ENCODE measurements around the gene SEC16A. TPM values are rescaled to one million over a fixed set of nuclear protein-coding genes. Genes with fewer than 3 reads are reported as not detected.

Gene SEC16A
- total and polyA plus RNA-seq, 4 donors, result 21.7 to 96.1 (median 66.0) TPM

- H3K27me3 ChIP-seq (ENCODE audit: control insufficient read depth in 4 of 4, insufficient read depth in 4 of 4, low read length in 3 of 4), result no peaks in the 10 kb centered on the region
- no peak for DNase-seq (ENCODE audit: low spot score)
- WGBS, result 68% methylated on average over 34 of the region's 34 CpGs
- H3K27ac ChIP-seq (ENCODE audit: low read depth in 1 of 2, low read length in 2 of 2), result peak overlapping the region; percentile 25 to 46
- H3K9ac ChIP-seq (ENCODE audit: low read depth in 1 of 2, low read length in 2 of 2), result no peak overlapping the region
- peak; percentile 43 for TF ChIP-seq NR2F2 (IDR thresholded peaks at IDR 0.05)
- TF ChIP-seq REST (IDR thresholded peaks at IDR 0.05), result no peak
- H3K36me3 ChIP-seq (ENCODE audit: control insufficient read depth in 4 of 4, insufficient read depth in 3 of 4, low read depth in 1 of 4, low read length in 3 of 4), result peaks cover 0 to 6% (median 0%) of the 10 kb centered on the region in 4 donors
- no peak overlapping the region for H3K4me3 ChIP-seq (ENCODE audit: low read depth in 1 of 3, low read length in 3 of 3)
- no peaks in the 10 kb centered on the region for H3K9me3 ChIP-seq (ENCODE audit: control insufficient read depth in 4 of 4, low read length in 3 of 4)
- peaks cover 27 to 68% (median 38%) of the 10 kb centered on the region in 4 donors for H3K4me1 ChIP-seq (ENCODE audit: control insufficient read depth in 4 of 4, insufficient read depth in 4 of 4, low read length in 3 of 4)
Measured at GRCh38 chr9:136527721-136528710, 45.2 kb upstream of the SEC16A start.

GRCh38 chr9:136527131-136527530, 44.3 kb upstream of the SEC16A start:
- Histone ChIP-seq H3K27me3 (ENCODE audit: control insufficient read depth in 4 of 4, insufficient read depth in 4 of 4, low read length in 3 of 4) (no peaks in the 10 kb centered on the region), H3K9me3 (ENCODE audit: control insufficient read depth in 4 of 4, low read length in 3 of 4) (no peaks in the 10 kb centered on the region), H3K4me3 (ENCODE audit: low read depth in 1 of 3, low read length in 3 of 3) (no peak overlapping the region), H3K27ac (ENCODE audit: low read depth in 1 of 2, low read length in 2 of 2) (peak overlapping the region in 1 of 2 donors; percentile 46), H3K4me1 (ENCODE audit: control insufficient read depth in 4 of 4, insufficient read depth in 4 of 4, low read length in 3 of 4) (peaks cover 33 to 75% (median 46%) of the 10 kb centered on the region in 4 donors), H3K9ac (ENCODE audit: low read depth in 1 of 2, low read length in 2 of 2) (no peak overlapping the region), H3K36me3 (ENCODE audit: control insufficient read depth in 4 of 4, insufficient read depth in 3 of 4, low read depth in 1 of 4, low read length in 3 of 4) (peaks cover 0 to 10% (median 0%) of the 10 kb centered on the region in 4 donors)
- no peak for DNase-seq (ENCODE audit: low spot score)
- 85% methylated on average over 20 of the region's 20 CpGs for WGBS
- TF ChIP-seq RXRA (IDR thresholded peaks at IDR 0.05) (no peak), EGR1 (IDR thresholded peaks at IDR 0.05; ENCODE audit: low read depth in 2 of 2) (no peak), FOXA2 (IDR thresholded peaks at IDR 0.05) (no peak)

GRCh38 chr9:136526625-136527066, 43.8 kb upstream of the SEC16A start:
- peak overlapping the region; percentile 12 to 46 for H3K27ac ChIP-seq (ENCODE audit: low read depth in 1 of 2, low read length in 2 of 2)
- no peak for DNase-seq (ENCODE audit: low spot score)
- TF ChIP-seq MAX (IDR thresholded peaks at IDR 0.05), result no peak
- TF ChIP-seq YY1 (IDR thresholded peaks at IDR 0.05), result no peak
- no peak for TF ChIP-seq RXRA (IDR thresholded peaks at IDR 0.05)
- TF ChIP-seq HNF4G (IDR thresholded peaks at IDR 0.05), result no peak
- TF ChIP-seq CTCF (IDR thresholded peaks at IDR 0.05; ENCODE audit: low read depth, low read length, missing input control), result no peak
- no peaks in the 10 kb centered on the region for H3K27me3 ChIP-seq (ENCODE audit: control insufficient read depth in 4 of 4, insufficient read depth in 4 of 4, low read length in 3 of 4)
- no peak overlapping the region for H3K4me3 ChIP-seq (ENCODE audit: low read depth in 1 of 3, low read length in 3 of 3)
- H3K9ac ChIP-seq (ENCODE audit: low read depth in 1 of 2, low read length in 2 of 2), result no peak overlapping the region
- WGBS, result 77% methylated on average over 30 of the region's 30 CpGs
- peaks cover 0 to 10% (median 0%) of the 10 kb centered on the region in 4 donors for H3K36me3 ChIP-seq (ENCODE audit: control insufficient read depth in 4 of 4, insufficient read depth in 3 of 4, low read depth in 1 of 4, low read length in 3 of 4)
- no peaks in the 10 kb centered on the region for H3K9me3 ChIP-seq (ENCODE audit: control insufficient read depth in 4 of 4, low read length in 3 of 4)
- peaks cover 34 to 72% (median 46%) of the 10 kb centered on the region in 4 donors for H3K4me1 ChIP-seq (ENCODE audit: control insufficient read depth in 4 of 4, insufficient read depth in 4 of 4, low read length in 3 of 4)

Data from liver (tissue), 9 donors.